PC-9 (cell line): Measurements from ENCODE around the gene MDN1.

Experiments
- CTCF ChIP-seq: fragments of 200-600 bp; sonication (generic); conservative IDR thresholded peaks from 2 replicates; pipeline ENCODE4 v1.6.1; 2017; ENCODE audit warnings: mixed run types, antibody characterized with exemption, mild to moderate bottlenecking, moderate library complexity
- EZH2 ChIP-seq: fragments of 200-600 bp; sonication (generic); IDR thresholded peaks from 2 replicates; pipeline ENCODE4 v1.8.0; 2017; ENCODE audit warnings: antibody characterized with exemption, low read depth

- TF ChIP-seq CTCF (no peak), EZH2 (no peak)
Observed at GRCh38 chr6:89763550-89763949, 56.0 kb downstream of the MDN1 start.
